CD4-positive, alpha-beta T cell treated with Interleukin-6 for 4 hours (primary cell): Measurements from ENCODE around the gene DPEP2.
"Not testable (repeated sequence)": the region's sequence is repeated elsewhere in the genome, so short reads cannot be mapped to it uniquely, and the experiment has no call there.

ENCODE experiments used
- DNase-seq: peaks from one replicate; pipeline ENCODE4 v3.0.0-alpha.2; 2020; ENCODE audit warnings: mixed read lengths

Gene DPEP2

DNA sequence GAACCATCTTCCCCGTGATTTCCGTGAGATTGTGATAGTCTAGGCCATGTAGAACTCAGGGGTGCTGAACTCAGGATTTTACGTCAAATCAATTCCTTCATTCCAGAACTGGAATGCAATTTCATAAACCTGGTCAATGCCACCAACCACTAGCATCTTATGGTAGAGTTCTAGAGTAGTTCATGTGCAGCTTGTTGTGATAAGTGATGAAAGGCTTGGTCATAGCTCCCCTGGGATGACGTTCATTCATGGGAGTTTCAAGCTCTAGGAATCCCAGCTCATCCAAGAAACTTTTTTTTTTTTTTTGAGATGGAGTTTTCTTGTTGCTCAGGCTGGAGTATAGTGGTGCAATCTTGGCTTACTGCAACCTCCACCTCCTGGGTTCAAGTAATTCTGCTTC is 3.7 kb upstream of the DPEP2 start:
- no peak for DNase-seq

DNA sequence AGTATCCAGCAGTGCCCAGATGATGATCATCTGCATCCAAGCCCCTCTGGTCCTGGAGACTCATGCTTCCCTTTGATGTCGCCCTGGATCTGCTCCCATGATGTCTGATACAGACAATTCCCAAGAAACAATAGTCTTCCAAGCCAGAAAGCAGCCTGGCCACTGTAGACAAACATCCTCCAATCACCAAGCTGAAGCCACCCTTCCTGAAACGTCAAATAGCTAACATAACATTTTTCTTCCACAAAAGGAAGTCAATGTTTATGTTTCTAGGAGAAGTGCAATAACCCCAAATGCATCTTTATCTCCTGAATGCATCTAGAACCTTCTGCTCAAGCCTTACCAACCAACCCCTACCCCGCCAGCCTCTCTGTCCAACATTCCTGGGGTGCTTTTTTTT is 1.2 kb upstream of the DPEP2 start:
- no peak for DNase-seq

DNA sequence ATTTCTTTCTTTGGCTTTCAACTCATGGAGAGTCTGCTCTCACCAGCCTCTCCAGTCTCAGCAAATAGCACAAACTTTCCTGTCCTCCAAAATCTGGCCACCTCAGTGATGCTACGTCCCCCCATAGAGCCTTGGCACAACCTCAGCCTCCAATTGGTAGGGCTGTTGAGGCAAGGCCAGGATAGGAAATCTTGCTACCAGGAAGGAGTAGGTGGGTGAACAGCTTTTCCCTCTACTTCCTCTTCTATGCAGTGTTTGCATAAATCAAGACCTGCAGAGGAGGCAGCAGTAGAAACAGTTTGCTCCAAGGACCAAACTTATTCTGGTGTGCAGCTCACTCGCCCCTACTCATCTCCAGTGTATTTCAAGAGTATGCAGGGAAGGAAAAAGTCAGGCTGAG is 701 bp upstream of the DPEP2 start:
- DNase-seq = no peak

DNA sequence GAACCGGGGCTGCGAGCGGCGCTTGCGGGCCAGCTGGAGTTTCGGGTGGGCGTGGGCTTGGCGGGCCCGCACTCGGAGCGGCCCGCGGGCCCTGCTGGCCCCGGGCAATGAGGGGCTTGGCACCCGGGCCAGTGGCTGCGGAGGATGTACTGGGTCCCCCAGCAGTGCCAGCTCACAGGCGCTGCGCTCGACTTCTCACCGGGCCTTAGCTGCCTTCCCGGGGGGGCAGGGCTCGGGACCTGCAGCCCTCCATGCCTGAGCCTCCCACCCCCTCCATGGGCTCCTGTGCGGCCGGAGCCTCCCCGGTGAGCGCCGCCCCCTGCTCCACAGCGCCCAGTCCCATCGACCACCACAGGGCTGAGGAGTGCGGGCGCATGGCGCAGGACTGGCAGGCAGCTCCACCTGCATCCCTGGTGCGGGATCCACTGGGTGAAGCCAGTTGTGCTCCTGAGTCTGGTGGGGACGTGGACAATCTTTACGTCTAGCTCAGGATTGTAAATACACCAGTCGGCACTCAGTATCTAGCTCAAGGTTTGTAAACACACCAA is 979 bp downstream of the DPEP2 start:
- DNase-seq = not testable (repeated sequence)

DNA sequence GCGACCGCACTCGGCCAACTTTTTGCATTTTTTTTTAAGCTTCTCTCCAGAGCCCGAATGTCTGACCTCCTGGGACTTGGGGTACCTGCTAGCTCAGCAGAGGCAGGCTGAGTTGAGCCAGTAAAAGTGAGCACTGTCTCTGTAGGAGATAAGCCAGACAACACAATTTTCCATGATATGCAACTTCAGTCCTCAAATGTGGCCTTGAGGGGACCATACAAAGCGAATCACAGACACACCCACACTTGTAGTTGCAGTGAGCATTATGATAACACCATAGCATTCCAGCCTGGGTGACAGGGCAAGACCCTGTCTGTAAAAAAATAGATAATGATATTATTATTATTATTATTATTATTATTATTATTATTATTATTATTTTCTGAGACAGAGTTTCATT is 2.6 kb downstream of the DPEP2 start:
- DNase-seq = no peak

DNA sequence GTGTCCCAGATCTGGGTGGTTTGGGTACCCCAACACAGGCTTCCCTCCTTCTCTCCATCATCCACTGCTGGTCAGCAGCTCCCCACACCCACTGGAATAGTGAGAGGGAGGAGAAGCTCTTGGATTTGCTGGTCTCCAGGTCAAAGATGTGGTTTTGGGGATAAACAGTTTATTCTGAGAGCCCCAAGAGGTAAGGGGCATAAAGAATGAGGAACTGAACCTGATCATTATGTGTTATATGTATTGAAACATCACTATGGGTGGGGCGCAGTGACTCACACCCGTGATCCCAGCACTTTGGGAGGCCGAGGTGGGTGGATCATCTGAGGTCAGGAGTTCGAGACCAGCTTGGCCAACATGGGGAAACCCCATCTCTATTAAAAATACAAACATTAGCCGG is 3.9 kb downstream of the DPEP2 start:
- DNase-seq = peak; percentile 15

DNA sequence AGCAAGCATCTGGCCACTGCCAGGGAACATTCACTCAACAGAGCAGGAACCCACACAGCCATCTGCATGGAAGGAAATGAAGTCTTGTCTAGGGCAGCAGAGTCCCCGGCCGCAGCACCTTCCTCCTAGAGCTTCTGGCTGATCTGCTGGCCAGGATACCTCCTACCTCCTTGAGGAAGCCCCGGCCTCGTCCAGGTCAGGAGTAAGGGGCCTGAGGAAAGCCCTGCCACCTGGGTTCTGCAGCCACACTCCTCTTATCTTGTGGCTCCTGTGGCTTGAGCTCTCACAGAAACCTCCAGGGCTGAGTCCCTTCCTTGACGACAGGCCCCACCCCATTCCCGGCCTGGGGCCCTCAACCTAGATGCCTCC is 5.3 kb downstream of the DPEP2 start:
- peak; percentile 12 for DNase-seq

DNA sequence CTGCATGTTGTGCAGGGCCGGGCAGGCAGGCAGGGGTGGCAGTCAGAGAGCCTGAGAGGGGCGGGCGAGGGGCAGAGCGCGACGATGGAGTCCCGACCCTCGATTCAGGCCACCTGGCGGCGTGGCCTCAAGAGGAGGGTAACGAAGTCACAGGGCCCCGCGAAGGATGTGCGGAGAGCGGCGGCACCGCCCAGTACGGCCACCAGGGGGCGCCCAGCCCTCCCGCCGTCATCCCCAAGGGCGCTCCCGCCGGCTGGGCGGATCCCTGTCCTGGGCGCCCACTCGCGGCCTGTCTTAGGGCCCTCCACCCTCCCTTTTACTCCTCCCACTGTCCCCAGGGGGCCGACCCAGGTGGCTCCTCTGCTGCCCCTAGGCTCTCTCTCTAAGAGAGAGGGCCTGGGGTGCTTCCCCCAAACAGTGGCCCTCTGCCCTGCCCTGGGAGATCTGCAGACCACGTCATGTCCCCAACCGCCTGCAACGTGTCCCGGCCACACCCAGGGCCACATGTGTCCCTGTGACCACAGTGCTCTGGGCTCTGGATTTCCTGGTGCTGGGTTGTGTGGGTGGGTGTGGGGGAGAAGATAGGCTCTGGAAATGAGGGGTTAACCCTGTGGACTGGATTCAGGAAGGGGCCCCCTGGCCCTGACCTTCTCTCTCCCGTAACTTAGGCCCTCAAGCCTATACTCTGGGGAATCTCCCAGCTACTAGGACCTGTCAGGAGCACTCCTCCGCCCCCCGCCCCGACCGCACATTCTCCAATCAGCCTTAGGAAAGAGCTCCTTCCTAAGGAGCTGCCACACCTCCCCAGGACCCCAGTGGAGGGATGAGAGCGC is 5.9 kb downstream of the DPEP2 start:
- peak; percentile 87 for DNase-seq

DNA sequence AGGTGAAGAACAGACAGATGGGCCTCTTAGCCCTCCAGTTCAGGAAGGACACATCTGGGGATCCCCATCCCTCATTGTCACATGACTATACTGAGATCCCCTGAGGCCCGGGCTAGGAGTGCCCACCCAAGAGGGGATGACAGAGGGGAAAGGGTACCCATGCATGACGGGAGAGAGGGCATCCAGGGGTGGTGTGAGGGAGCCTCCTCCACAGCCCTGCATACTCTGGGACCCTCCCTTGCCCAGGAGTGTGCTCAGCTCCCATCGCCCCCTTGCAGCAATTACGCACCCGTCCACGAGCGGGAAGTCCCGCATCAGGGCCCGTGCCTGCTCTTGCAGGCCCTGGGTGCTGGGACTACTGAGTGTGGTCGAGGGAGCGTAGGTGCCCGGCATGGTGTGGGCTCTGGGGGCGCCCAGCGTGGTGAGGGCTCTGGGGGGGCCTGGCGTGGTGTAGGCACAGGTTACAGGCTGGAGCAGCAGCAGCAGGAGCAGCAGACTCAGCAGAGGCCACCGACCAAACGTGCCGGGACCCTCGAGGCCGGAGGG is 6.5 kb downstream of the DPEP2 start:
- no peak for DNase-seq

DNA sequence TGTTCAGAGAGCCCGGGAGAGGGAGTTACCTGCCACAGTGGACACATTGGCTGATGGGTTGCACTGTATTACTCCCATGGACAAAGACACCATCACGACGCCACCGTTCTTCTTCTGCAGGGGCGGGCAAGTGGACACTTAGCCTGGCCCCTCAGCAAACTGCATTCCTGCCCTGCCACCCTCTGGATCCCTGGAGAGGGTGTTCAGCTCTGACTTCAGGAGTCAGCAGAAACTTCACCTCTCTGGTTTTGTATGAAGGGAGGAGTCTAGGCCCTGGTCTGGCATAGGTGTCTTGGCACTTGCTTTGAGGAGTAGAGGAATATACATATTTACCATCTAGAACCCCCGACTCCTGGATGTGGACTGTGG is 9.3 kb downstream of the DPEP2 start:
- no peak for DNase-seq

DNA sequence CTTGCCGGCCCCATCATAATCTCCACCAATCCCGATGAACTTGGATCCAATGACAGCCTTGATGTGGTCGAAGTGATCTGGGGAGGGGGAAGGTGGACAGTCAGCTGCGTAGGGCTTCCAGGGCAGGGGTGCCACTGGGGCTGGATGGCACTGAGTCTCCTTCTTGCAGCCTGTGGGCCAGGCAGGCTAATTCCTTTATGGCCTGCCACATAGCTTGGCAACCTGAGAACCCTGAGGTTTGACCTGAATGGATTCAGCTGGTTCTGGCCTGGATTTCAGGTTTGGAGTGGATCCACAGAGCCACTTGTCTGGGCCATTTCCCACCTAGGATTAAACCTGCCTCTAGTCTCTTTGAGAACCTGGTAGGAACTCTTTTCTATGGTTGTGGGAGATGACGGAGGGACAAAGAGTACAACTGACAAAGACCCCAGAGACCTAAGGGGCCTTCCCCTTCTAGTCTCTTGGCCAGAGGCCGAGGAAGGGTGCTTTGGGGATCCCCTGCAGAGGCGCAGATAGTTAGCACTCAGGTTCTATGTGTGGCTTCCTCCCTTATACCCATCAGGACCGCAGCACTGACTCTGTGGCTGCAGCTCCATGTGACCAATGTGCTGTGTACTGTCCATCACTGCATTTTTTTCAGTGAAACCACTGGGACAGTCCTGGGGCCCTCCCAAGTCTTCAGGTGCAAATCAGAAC is 9.8 kb downstream of the DPEP2 start:
- DNase-seq = no peak

DNA sequence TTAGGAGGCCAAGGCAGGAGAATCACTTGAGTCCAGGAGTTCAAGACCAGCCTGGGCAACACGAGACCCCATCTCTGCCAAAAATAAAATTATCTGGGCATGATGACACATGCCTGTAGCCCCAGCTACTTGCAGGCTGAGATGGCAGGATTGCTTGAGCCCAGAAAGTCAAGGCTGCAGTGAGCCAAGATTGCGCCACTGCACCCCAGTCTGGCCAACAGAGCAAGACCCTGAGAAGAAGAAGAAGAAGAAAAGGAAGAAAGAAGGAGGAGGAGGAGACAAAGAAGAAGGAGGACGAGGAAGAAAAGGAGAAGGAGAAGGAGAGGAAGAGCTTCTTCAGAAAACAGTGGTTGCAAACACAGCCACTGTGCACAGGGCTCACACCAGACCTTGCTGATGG is 10.6 kb downstream of the DPEP2 start:
- DNase-seq = no peak

DNA sequence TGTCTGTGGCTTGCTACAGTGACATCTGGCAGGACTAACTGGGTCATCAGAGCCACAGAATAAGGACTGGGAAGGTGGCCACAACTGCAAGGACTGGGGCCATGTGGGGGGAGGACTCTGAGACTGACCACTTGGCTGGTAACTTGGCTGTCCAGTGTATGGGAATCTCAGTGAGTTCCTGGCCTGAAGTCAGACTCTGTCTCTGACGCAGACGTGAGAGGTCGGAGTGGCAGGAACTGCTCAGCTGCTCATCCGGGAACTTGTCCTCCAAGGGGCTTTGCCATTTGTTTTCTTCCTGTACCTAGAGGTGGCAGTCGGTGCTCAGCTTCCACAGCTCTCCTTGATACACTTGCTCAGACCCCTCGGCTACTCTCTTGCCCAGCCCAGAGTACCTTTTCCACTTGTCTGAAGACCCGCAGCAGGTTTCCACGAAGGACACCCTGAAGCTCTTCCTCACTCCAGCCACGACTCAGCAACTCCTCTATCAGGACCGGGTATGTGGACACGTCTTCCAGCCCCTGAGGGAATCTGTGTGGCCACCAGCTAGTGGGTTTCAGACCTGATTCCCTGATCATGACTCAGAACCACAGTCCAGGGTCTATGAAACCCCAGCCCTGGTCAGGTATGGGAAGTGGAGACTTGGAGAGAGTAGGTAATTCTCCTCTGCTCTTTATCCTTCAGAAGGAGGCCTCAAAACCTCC is 11.7 kb downstream of the DPEP2 start:
- DNase-seq = no peak

DNA sequence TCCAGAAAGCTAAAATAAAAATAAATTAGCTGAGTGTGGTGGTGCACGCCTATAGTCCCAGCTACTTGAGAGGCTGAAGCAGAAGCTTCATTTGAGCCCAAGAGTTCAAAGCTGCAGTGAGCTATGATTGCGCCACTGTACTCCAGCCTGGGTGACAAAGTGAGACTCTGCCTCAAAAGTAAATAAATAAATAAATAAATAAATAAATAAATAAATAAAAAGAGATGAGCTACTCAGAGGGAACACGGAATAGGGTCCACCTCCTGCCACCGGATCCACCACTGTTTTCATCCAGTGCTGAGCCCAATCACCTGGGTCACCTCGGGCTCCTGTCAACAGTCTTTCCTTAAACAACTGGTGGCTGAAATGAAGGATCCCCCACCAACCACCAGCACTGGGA is 12.3 kb downstream of the DPEP2 start:
- DNase-seq = no peak

DNA sequence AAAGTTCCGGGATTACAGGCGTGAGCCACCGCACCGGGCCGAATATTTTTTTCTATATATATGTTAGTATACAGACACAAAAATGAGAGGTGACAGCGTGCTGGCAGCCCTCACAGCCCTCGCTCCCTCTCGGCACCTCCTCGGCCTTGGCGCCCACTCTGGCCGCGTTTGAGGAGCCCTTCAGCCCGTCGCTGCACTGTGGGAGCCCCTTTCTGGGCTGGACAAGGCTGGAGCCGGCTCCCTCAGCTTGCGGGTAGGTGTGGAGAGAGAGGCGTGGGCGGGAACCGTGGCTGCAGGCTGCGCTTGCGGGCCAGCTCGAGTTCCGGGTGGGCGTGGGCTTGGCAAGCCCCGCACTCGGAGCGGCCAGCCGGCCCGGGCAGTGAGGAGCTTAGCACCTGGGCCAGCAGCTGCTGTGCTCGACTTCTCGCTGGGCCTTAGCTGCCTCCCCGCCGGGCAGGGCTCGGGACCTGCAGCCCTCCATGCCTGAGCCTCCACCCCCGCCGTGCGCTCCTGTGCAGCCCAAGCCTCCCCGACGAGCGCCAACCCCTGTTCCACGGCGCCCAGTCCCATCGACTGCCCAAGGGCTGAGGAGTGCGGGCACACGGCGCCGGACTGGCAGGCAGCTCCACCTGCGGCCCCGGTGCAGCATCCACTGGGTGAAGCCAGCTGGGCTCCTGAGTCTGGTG is 17.1 kb downstream of the DPEP2 start:
- no peak for DNase-seq

DNA sequence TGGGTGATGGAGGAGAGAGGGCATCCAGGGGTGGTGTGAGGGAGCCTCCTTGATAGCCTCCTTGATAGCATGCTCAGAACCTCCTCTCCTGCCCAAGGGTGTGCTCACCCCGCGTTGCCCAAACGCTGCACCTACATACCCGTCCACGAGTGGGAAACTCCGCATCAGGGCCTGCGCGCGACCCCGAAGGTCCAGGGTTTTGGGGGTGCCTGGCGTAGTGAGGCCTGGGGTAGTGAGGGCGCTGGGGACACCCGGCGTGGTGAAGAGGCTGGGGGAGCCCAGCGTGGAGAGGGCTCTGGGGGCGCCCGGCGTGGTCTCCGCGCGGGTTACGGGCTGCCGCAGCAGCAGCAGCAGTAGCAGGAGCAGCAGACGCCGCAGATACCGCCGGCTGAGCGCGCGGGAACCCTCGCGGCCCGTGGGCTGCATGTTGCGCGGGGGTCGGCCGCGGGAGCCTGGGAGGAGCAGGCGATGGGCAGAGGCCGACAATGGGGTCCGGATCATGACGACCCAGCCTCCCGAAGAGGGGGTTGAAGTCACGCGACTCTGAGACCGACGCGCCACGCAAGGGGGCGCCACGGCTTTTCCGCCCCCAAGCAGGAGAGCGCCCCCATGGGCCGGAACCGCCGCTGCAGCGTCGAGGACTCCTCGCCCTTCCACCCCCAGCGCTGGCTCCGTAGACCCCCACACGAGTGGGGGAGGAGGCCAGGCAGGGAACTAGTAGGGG is 19.2 kb downstream of the DPEP2 start, which contains the start of gene DPEP3:
Gene DPEP3 (minus strand): TSS at position 545 of the 724 bp plus-strand sequence. CDS start 119 bp downstream, at position 426.
- DNase-seq = peak; percentile 22

DNA sequence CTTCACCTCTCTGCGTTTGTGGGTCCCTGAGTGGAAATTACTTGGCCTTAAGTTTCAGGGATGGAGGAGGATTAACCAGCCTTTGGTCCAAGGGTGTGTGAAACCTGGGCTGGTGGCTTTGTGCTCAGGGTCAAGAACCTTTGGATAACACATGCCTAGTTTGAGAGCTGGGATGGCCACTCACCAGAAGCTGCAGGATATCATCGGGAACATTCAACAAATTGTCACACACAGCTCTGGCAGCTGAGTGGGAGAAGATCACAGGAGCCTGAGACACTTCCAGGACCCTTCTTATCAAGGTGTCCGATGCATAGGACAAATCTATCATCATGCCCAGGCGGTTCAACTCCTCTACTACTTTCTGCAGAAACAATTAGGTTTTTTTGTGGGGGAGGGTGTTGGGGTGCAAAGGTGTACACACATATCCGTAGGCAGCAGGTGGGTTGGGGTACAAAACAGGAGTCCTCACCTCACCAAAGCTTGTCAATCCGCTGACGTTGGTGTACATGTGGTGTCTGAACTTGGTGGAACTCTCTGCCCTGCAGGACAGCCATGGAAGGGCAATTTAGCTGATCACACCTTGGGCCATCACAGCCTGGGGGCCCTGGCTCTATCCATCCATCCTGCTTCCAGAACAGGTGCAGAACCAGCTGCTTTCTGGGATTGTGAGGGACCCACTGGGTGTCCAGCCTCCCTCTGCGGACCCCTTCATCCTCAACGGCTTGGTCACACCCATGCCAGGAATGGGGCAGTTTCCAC is 21.6 kb downstream of the DPEP2 start:
- DNase-seq = no peak

DNA sequence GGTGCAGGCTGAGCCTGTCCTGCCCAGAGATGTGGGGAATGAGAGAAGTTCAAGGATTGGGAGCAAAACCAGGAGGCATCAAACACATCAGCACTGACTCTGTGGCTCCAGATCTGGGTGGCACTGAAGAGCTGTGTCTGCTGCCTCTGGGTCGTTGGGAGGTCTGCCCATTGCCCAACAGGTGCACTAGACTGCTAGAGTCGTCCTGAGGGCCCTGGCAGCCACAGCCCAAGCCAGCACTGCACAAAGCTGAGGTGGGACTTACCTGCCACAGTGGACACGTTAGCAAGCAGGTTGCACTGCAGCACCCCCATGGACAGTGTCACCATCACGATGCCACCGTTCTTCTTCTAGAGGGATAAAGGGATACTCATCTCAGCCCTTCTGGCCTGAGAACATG is 22.3 kb downstream of the DPEP2 start:
- DNase-seq = no peak

DNA sequence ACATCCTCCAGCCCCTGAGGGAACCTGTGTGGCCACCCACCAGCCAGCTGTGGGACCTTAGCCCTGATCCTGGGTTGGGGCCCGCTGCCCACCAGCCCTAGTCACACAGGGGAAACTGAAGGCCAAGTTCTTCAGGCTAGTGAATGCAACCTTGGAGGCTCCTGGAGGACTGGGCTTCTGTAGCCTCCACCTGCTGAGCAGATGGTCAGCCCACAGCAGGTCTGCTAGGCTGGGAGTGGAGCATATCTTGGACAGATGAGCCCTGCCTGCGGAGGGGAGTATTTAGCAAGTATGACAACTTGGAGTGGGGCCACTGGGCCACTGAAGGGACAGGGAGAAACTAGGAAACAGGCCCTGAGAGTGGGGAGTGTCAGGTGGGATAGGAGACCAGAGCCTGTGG is 23.1 kb downstream of the DPEP2 start:
- no peak for DNase-seq

DNA sequence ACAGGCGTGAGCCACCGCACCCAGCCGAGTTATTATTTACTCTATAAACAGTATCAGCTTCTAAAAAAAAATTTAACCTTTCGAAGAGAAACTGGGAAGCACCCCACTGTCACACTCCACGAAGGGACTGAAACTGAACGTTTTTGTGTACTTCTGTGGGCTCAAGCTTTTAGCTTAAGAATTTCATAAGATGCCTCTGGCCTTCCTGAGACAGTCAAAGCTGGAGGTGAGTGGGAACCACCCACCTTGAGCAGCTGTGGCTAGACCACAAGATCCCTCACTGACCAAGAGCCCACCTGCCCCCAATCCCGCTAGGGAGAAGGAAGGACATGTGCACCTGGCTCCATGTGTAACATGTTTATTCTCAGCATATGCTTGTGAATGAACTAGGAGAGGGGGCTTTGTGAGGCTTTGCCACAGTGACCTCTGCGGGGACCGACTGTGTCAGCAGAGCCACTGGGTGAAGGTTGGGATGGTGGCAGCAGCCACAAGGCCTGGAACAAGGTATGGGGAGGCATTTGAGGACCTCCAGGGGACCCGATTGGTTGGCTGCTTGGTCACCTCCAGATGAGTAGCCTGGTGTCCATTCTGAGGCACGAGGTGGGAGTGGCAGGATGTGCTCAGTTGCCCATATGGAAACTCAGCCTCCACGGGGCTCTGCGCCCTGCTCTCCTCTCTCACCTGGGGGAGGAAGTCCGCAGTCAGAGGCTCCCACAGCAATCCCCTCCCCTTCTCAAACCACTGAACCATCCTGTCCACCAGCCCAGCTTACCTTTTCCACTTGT is 23.8 kb downstream of the DPEP2 start:
- DNase-seq = no peak
